Panc1 (cell line): ENCODE measurements around the gene NUPR1. TPM values are rescaled to one million over a fixed set of nuclear protein-coding genes. Genes with fewer than 3 reads are reported as not detected.

Experiments
- ATAC-seq: fragments of 200-7000 bp; cut with Tn5 transposase; 2 replicates; pipeline ENCODE4 v1.9.1; 2020; ENCODE audit warnings: mild to moderate bottlenecking, moderate library complexity
- BruUV-seq: library from RNA; stranded (reverse); fragments of 400-500 nt; replicated peaks from 2 replicates; lab custom pipeline; 2021; lab: Mats Ljungman, UMichigan
- CTCF ChIA-PET: fragments of 300-600 bp; sonication (Branson Sonifier 250); formaldehyde crosslinking; loops from one replicate; lab custom pipeline; 2022; ENCODE audit warnings: antibody characterized with exemption; lab: Charles Lee
- POLR2A ChIA-PET: fragments of 300-600 bp; sonication (Branson Sonifier 250); formaldehyde crosslinking; loops from one replicate; lab custom pipeline; 2022; ENCODE audit warnings: antibody characterized with exemption; lab: Charles Lee
- DNase-seq: peaks from one replicate; pipeline ENCODE4 v3.0.0-alpha.2; 2010; ENCODE audit warnings: low read depth, low spot score
- H3K27ac ChIP-seq: 2 replicates; pipeline ENCODE4 v1.5.1; 2011; ENCODE audit warnings: mild to moderate bottlenecking, low read length, inconsistent platforms
- H3K27me3 ChIP-seq: fragments of 200-500 bp; sonication (Bioruptor generic); 2 replicates; pipeline ENCODE4 v1.6.0; 2014; ENCODE audit warnings: low read length, inconsistent platforms; ENCODE audit not compliant: control insufficient read depth, insufficient read depth
- H3K36me3 ChIP-seq: fragments of 200-500 bp; sonication (Bioruptor generic); 2 replicates; pipeline ENCODE4 v1.5.1; 2014; ENCODE audit warnings: inconsistent platforms, mild to moderate bottlenecking, low read length, moderate library complexity; ENCODE audit not compliant: control insufficient read depth, insufficient read depth
- H3K4me1 ChIP-seq: 2 replicates; pipeline ENCODE4 v1.5.1; 2011; ENCODE audit warnings: inconsistent platforms, mild to moderate bottlenecking, low read length, moderate library complexity; ENCODE audit not compliant: control insufficient read depth, insufficient read depth
- H3K4me3 ChIP-seq, 2 experiments: 2 replicates each; pipeline ENCODE4 v1.5.1; 2011 to 2012; ENCODE audit warnings: low read depth in 2 of 2, low read length in 2 of 2, mild to moderate bottlenecking in 2 of 2, inconsistent platforms in 1 of 2, moderate library complexity in 1 of 2
- H3K9me3 ChIP-seq: fragments of 200-500 bp; sonication (Bioruptor generic); 2 replicates; pipeline ENCODE4 v1.5.1; 2014; ENCODE audit warnings: low read depth, mild to moderate bottlenecking, inconsistent platforms, low read length, moderate library complexity; ENCODE audit not compliant: control insufficient read depth, insufficient read depth
- POLR2AphosphoS5 ChIP-seq: IDR thresholded peaks from 2 replicates; pipeline ENCODE4 v1.6.1; 2012; ENCODE audit warnings: mild to moderate bottlenecking, low read depth, low read length, moderate library complexity
- REST ChIP-seq, 2 experiments: IDR thresholded peaks; 2 replicates each; pipeline ENCODE4 v1.6.1; 2011 to 2012; ENCODE audit warnings: low read depth in 2 of 2, control low read depth in 1 of 2, low read length in 1 of 2, mild to moderate bottlenecking in 1 of 2, moderate library complexity in 1 of 2; ENCODE audit not compliant: insufficient read depth in 1 of 2
- SIN3A ChIP-seq: IDR thresholded peaks from 2 replicates; pipeline ENCODE4 v1.6.1; 2012; ENCODE audit warnings: low read depth, mild to moderate bottlenecking, low read length, moderate library complexity, borderline replicate concordance; ENCODE audit not compliant: insufficient read depth
- TCF7L2 ChIP-seq: IDR thresholded peaks from 2 replicates; pipeline ENCODE4 v1.6.1; 2011; ENCODE audit warnings: mild to moderate bottlenecking, low read depth, low read length, inconsistent platforms
- in situ Hi-C: cut with HindIII; loops from 2 replicates; pipeline ENCODE4 v1.10.0; 2016; ENCODE audit warnings: low sequenced_read_pairs, low pct_unique_long_range_greater_than_20kb
- intact Hi-C: fragments of 100-400 bp; cut with micrococcal nuclease; formaldehyde crosslinking; loops from one replicate; pipeline ENCODE4 v1.10.0; 2022; ENCODE audit not compliant: unreplicated experiment
- total RNA-seq: library from RNA; stranded (reverse); gene quantifications from one replicate; pipeline ENCODE4 v1.2.1, GENCODE V29; 2021; ENCODE audit not compliant: unreplicated experiment
- TF ChIP-seq, protein P1 (sequence below): fragments of 450-650 bp; IDR thresholded peaks from 2 replicates; pipeline ENCODE4 v1.5.1; 2017; ENCODE audit warnings: mild to moderate bottlenecking

The NUPR1 gene
- total RNA-seq, 1 experiment from 2014 or later, result 79.7 TPM

- intact Hi-C loops, result no loop called here
- CTCF ChIA-PET, result no interaction called here
- Histone ChIP-seq H3K27ac (no peak overlapping the region), H3K36me3 (no peaks in the 10 kb centered on the region), H3K4me1 (no peaks in the 10 kb centered on the region), H3K27me3 (no peaks in the 10 kb centered on the region), H3K4me3 (no peak overlapping the region), H3K9me3 (no peaks in the 10 kb centered on the region)
- ATAC-seq, result no peak
- no peak for DNase-seq
- BruUV-seq, result no TSS peak
- POLR2A ChIA-PET, result interaction anchor here (0.5 kb wide), 1 partner anchor 38 kb away, joined by 3 read pairs; no protein-coding TSS in a partner anchor
- TF ChIP-seq POLR2AphosphoS5 (no peak), REST (IDR thresholded peaks at IDR 0.05; ENCODE audit: insufficient read depth in 1 of 2, low read depth in 2 of 2, low read length in 1 of 2) (no peak), TCF7L2 (no peak), SIN3A (no peak)
- TF ChIP-seq, protein P1, sequence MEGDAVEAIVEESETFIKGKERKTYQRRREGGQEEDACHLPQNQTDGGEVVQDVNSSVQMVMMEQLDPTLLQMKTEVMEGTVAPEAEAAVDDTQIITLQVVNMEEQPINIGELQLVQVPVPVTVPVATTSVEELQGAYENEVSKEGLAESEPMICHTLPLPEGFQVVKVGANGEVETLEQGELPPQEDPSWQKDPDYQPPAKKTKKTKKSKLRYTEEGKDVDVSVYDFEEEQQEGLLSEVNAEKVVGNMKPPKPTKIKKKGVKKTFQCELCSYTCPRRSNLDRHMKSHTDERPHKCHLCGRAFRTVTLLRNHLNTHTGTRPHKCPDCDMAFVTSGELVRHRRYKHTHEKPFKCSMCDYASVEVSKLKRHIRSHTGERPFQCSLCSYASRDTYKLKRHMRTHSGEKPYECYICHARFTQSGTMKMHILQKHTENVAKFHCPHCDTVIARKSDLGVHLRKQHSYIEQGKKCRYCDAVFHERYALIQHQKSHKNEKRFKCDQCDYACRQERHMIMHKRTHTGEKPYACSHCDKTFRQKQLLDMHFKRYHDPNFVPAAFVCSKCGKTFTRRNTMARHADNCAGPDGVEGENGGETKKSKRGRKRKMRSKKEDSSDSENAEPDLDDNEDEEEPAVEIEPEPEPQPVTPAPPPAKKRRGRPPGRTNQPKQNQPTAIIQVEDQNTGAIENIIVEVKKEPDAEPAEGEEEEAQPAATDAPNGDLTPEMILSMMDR, result no peak
- in situ Hi-C loops, result no loop called here
Observed at GRCh38 chr16:28511801-28512789, 26.7 kb downstream of the NUPR1 start.

DNA sequence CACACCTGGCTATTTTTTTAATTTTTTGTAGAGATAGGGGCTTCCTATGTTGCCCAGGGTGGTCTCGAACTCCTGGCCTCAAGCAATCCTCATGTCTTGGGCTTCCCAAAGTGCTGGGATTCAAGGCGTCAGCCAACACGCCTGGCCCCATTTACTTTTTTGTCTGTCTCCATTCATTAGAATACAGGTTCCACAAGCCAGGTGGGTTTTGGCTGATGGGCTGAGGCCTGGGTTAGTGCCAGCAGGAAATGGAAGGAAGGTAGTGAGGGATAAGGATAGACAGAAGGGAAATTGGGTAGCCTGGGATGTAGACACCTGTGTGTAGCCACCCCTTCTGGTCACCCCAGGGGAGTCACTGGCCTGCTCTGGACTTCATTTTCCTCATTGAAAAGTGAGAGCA is 27.7 kb downstream of the NUPR1 start:
- intact Hi-C loops, result no loop called here

More for the DNA sequence above, 27.7 kb downstream of the NUPR1 start:
- H3K27ac ChIP-seq, result no peak overlapping the region
- no peak for ATAC-seq
- no peaks in the 10 kb centered on the region for H3K9me3 ChIP-seq
- no peak overlapping the region for H3K4me3 ChIP-seq
- POLR2A ChIA-PET, result interaction anchor here (0.5 kb wide), 1 partner anchor 39 kb away, joined by 3 read pairs; no protein-coding TSS in a partner anchor
- H3K27me3 ChIP-seq, result no peaks in the 10 kb centered on the region
- no peaks in the 10 kb centered on the region for H3K36me3 ChIP-seq
- BruUV-seq, result no TSS peak
- in situ Hi-C loops, result no loop called here
- CTCF ChIA-PET, result no interaction called here
- no peak for DNase-seq
- TF ChIP-seq TCF7L2 (no peak), REST (IDR thresholded peaks at IDR 0.05; ENCODE audit: insufficient read depth in 1 of 2, low read depth in 2 of 2, low read length in 1 of 2) (no peak), SIN3A (no peak), POLR2AphosphoS5 (no peak)
- TF ChIP-seq, protein P1, result no peak
- H3K4me1 ChIP-seq, result no peaks in the 10 kb centered on the region
